GM19099 (cell line): ENCODE data around the gene UBR2.

Experiments
- POLR2A ChIP-seq: IDR thresholded peaks from 3 replicates; pipeline ENCODE4 v1.6.1; 2011; ENCODE audit warnings: low read depth; ENCODE audit not compliant: insufficient read length; ENCODE audit errors: extremely low read depth

UBR2 gene

GRCh38 chr6:42539135-42539534, 24.7 kb upstream of the UBR2 start:
- no peak for TF ChIP-seq POLR2A

GRCh38 chr6:42545226-42545773, 18.5 kb upstream of the UBR2 start:
- no peak for TF ChIP-seq POLR2A

GRCh38 chr6:42547407-42548329, 16.2 kb upstream of the UBR2 start:
- TF ChIP-seq POLR2A = no peak

GRCh38 chr6:42550277-42550676, 13.6 kb upstream of the UBR2 start:
- TF ChIP-seq POLR2A = no peak

GRCh38 chr6:42551217-42551616, 12.6 kb upstream of the UBR2 start:
- no peak for TF ChIP-seq POLR2A

GRCh38 chr6:42552380-42552779, 11.4 kb upstream of the UBR2 start:
- no peak for TF ChIP-seq POLR2A

- TF ChIP-seq POLR2A = no peak
Measured at GRCh38 chr6:42555477-42556457, 8.1 kb upstream of the UBR2 start.

GRCh38 chr6:42556462-42556861, 7.4 kb upstream of the UBR2 start:
- no peak for TF ChIP-seq POLR2A

- TF ChIP-seq POLR2A = no peak
Measured at GRCh38 chr6:42561986-42562385, 1.8 kb upstream of the UBR2 start.

GRCh38 chr6:42562788-42563405, 932 bp upstream of the UBR2 start:
- no peak for TF ChIP-seq POLR2A

- TF ChIP-seq POLR2A = no peak
Measured at GRCh38 chr6:42564506-42564825, 637 bp downstream of the UBR2 start.

- no peak for TF ChIP-seq POLR2A
Measured at GRCh38 chr6:42565823-42566613, 2.2 kb downstream of the UBR2 start.

- no peak for TF ChIP-seq POLR2A
Measured at GRCh38 chr6:42566614-42567208, 2.9 kb downstream of the UBR2 start.
